Measurements from ENCODE around the gene MAPK8IP2.

MAPK8IP2 gene

DNA sequence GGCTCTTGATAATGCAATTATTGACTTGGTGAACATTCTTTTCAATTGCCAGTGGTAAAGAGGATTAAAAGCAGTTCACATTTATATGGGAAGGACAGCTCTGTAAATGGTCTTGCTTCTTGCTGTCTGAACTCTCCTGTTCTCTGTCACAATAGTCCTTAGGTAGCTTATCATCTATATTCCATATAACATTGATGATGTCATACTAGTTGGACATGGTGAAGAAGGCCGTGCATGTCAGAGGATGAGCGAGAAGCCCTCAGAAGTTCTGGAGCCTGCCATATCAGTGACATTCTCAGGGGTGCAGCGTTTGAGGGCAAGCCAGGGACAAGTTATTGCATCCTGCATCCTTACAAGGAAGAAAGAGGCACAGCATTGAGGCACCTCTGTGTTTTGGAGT is 15.4 kb upstream of the MAPK8IP2 start:
- ATAC-seq (ENCODE audit: low read depth) (no peak), DNase-seq (ENCODE audit: low spot score) (no peak)
- Histone ChIP-seq H3K4me1 (ENCODE audit: insufficient read depth, poor library complexity, severe bottlenecking) (peaks cover 4% of the 10 kb centered on the region), H3K27ac (ENCODE audit: poor library complexity, severe bottlenecking) (no peak overlapping the region), H3K4me3 (ENCODE audit: severe bottlenecking) (no peak overlapping the region), H3K9me3 (ENCODE audit: severe bottlenecking) (no peaks in the 10 kb centered on the region), H3K36me3 (ENCODE audit: low read depth) (peaks cover 13% of the 10 kb centered on the region), H3K27me3 (ENCODE audit: insufficient read depth, poor library complexity, severe bottlenecking) (no peaks in the 10 kb centered on the region)
- TF ChIP-seq, protein P1, sequence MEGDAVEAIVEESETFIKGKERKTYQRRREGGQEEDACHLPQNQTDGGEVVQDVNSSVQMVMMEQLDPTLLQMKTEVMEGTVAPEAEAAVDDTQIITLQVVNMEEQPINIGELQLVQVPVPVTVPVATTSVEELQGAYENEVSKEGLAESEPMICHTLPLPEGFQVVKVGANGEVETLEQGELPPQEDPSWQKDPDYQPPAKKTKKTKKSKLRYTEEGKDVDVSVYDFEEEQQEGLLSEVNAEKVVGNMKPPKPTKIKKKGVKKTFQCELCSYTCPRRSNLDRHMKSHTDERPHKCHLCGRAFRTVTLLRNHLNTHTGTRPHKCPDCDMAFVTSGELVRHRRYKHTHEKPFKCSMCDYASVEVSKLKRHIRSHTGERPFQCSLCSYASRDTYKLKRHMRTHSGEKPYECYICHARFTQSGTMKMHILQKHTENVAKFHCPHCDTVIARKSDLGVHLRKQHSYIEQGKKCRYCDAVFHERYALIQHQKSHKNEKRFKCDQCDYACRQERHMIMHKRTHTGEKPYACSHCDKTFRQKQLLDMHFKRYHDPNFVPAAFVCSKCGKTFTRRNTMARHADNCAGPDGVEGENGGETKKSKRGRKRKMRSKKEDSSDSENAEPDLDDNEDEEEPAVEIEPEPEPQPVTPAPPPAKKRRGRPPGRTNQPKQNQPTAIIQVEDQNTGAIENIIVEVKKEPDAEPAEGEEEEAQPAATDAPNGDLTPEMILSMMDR (IDR thresholded peaks at IDR 0.05; ENCODE audit: poor library complexity, severe bottlenecking): no peak

DNA sequence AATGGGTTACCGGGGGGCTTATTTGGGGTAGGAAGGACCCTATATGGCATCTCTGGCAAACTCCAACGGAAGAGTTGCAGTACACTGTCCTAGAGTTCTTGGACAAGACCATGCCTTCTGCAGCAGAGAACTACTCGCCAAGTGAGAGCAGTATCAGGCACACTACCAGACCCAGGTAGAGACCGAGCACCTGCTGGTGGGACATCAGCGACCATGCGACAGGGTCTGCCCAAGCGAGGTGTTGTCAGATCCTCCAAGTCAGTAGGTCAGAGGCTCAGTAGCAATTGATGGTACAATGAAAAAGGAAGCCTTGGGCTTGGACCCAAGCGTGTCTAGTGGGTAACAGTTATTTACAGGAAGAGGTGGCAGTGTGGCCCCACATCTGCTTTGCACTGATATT is 14.8 kb upstream of the MAPK8IP2 start:
- H3K9me3 ChIP-seq (ENCODE audit: severe bottlenecking): no peaks in the 10 kb centered on the region
- H3K4me3 ChIP-seq (ENCODE audit: severe bottlenecking): no peak overlapping the region
- H3K27me3 ChIP-seq (ENCODE audit: insufficient read depth, poor library complexity, severe bottlenecking): no peaks in the 10 kb centered on the region
- peaks cover 7% of the 10 kb centered on the region for H3K36me3 ChIP-seq (ENCODE audit: low read depth)
- peaks cover 4% of the 10 kb centered on the region for H3K4me1 ChIP-seq (ENCODE audit: insufficient read depth, poor library complexity, severe bottlenecking)
- ATAC-seq (ENCODE audit: low read depth) (no peak), DNase-seq (ENCODE audit: low spot score) (no peak)
- TF ChIP-seq, protein P1 (IDR thresholded peaks at IDR 0.05; ENCODE audit: poor library complexity, severe bottlenecking): no peak
- no peak overlapping the region for H3K27ac ChIP-seq (ENCODE audit: poor library complexity, severe bottlenecking)

DNA sequence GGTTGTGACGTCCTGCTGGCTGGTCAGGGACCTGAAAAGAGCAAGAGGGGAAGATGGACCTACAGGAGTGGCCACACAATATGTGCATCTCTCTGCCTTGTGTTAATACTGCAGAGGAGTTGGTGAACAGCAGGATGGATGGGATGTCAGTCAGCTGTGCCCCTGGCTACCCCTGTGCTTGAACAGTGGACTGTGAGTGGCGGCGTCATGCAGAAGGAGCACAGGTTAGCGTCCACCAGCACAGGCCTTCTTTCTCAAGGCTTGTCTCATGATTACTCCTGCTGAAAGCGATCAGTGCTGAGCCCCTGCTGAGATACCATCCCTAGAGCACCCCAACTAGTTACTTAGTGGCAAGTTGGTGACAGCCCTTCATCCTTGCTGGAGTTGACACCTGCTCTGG is 14.2 kb upstream of the MAPK8IP2 start:
- Histone ChIP-seq H3K4me3 (ENCODE audit: severe bottlenecking) (no peak overlapping the region), H3K36me3 (ENCODE audit: low read depth) (peaks cover under 1% of the 10 kb centered on the region), H3K27ac (ENCODE audit: poor library complexity, severe bottlenecking) (no peak overlapping the region), H3K4me1 (ENCODE audit: insufficient read depth, poor library complexity, severe bottlenecking) (peaks cover 4% of the 10 kb centered on the region), H3K9me3 (ENCODE audit: severe bottlenecking) (no peaks in the 10 kb centered on the region), H3K27me3 (ENCODE audit: insufficient read depth, poor library complexity, severe bottlenecking) (no peaks in the 10 kb centered on the region)
- DNase-seq (ENCODE audit: low spot score) (no peak), ATAC-seq (ENCODE audit: low read depth) (no peak)
- TF ChIP-seq, protein P1 (IDR thresholded peaks at IDR 0.05; ENCODE audit: poor library complexity, severe bottlenecking): no peak

DNA sequence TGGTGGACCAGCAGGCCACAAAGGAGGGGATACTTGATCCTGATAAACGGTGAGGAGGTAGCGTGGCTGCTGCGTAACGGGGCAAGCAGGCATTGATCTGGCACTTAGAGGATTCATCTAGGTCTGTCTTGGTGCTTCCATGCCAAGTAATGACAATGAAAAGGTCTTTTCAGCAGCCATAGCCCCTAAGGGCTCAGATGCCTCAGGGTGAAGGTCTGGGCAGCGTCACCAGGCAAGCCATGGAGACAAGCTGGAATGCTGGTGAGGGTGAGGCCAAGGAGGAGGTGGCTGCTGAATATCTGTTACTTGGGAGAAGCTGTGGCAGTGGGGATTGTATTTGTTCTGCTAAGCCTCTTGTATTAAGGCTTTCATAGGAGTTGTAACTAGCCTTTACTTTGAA is 13.2 kb upstream of the MAPK8IP2 start:
- ATAC-seq (ENCODE audit: low read depth) (no peak), DNase-seq (ENCODE audit: low spot score) (no peak)
- Histone ChIP-seq H3K9me3 (ENCODE audit: severe bottlenecking) (no peaks in the 10 kb centered on the region), H3K36me3 (ENCODE audit: low read depth) (no peaks in the 10 kb centered on the region; the same call in 1 of the 2 replicates), H3K27ac (ENCODE audit: poor library complexity, severe bottlenecking) (no peak overlapping the region), H3K27me3 (ENCODE audit: insufficient read depth, poor library complexity, severe bottlenecking) (no peaks in the 10 kb centered on the region), H3K4me1 (ENCODE audit: insufficient read depth, poor library complexity, severe bottlenecking) (peaks cover 4% of the 10 kb centered on the region), H3K4me3 (ENCODE audit: severe bottlenecking) (no peak overlapping the region)
- TF ChIP-seq, protein P1 (IDR thresholded peaks at IDR 0.05; ENCODE audit: poor library complexity, severe bottlenecking): no peak

DNA sequence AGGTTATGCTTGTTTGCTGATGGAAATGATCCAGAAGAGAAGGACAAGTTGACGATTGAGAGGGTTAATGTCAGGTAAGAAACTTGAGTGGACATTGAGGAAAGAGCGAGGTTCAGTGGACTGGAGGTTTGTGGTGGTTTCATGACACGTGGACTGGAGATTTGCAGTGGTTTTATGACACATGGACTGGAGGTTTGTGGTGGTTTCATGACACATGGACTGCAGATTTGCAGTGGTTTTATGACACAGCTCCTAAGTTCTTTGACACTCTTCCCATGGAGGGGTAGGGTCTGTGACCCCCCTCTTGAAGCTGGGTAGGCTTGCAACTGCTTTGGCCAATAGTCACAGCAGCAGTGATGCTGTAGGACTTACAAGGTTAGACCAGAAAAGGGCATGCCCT is 5.4 kb upstream of the MAPK8IP2 start:
- Histone ChIP-seq H3K4me3 (ENCODE audit: severe bottlenecking) (no peak overlapping the region), H3K27ac (ENCODE audit: poor library complexity, severe bottlenecking) (no peak overlapping the region), H3K36me3 (ENCODE audit: low read depth) (no peaks in the 10 kb centered on the region; the same call in 1 of the 2 replicates), H3K4me1 (ENCODE audit: insufficient read depth, poor library complexity, severe bottlenecking) (no peaks in the 10 kb centered on the region), H3K27me3 (ENCODE audit: insufficient read depth, poor library complexity, severe bottlenecking) (peaks cover 7% of the 10 kb centered on the region), H3K9me3 (ENCODE audit: severe bottlenecking) (no peaks in the 10 kb centered on the region)
- no peak for ATAC-seq (ENCODE audit: low read depth)
- no peak for DNase-seq (ENCODE audit: low spot score)
- TF ChIP-seq, protein P1 (IDR thresholded peaks at IDR 0.05; ENCODE audit: poor library complexity, severe bottlenecking): no peak

Measured in RWPE2 (cell line).